HEK293 (cell line): ENCODE data around the gene BBLN.

ENCODE experiments used
- CTCF ChIA-PET: fragments of 350-600 bp; formaldehyde crosslinking; extraction: SDS; loops from one replicate; lab custom pipeline; 2021; ENCODE audit warnings: antibody characterized with exemption; lab: Yijun Ruan, JAX
- POLR2A ChIA-PET: fragments of 300-600 bp; formaldehyde crosslinking; extraction: SDS; loops from one replicate; lab custom pipeline; 2020; ENCODE audit warnings: antibody characterized with exemption, inconsistent platforms; lab: Yijun Ruan, JAX
- H3K27ac ChIP-seq: fragments of 200-500 bp; sonication (Bioruptor generic); 2 replicates; pipeline ENCODE4 v1.5.1; 2014; ENCODE audit warnings: low read depth, low read length, control low read depth, inconsistent platforms; ENCODE audit errors: extremely low read depth
- H3K36me3 ChIP-seq, 2 experiments: fragments of 200-500 bp in 1 of 2; sonication (Bioruptor generic) in 1 of 2; 1 replicate in 1 of 2; 2 replicates in 1 of 2; pipeline ENCODE4 v1.5.1; 2014 to 2017; ENCODE audit warnings: inconsistent platforms in 2 of 2, low read length in 2 of 2; ENCODE audit not compliant: control insufficient read depth in 2 of 2, insufficient read depth in 1 of 2
- H3K4me1 ChIP-seq: fragments of 200-500 bp; sonication (Bioruptor generic); 2 replicates; pipeline ENCODE4 v1.5.1; 2014; ENCODE audit warnings: mild to moderate bottlenecking, low read length, inconsistent platforms; ENCODE audit not compliant: control insufficient read depth, insufficient read depth
- H3K4me3 ChIP-seq: 2 replicates; pipeline ENCODE4 v1.5.1; 2011; ENCODE audit warnings: low read depth, mild to moderate bottlenecking, control low read depth, low read length, moderate library complexity
- H3K9me3 ChIP-seq: fragments of 200-500 bp; sonication (Bioruptor generic); 2 replicates; pipeline ENCODE4 v1.5.1; 2014; ENCODE audit warnings: low read depth, low read length, inconsistent platforms; ENCODE audit not compliant: control insufficient read depth, insufficient read depth
- IKZF3 ChIP-seq: fragments of 450-650 bp; IDR thresholded peaks from 2 replicates; pipeline ENCODE4 v1.5.0; 2018; ENCODE audit warnings: missing biosample characterization, mild to moderate bottlenecking, missing genetic modification characterization, moderate library complexity
- KLF10 ChIP-seq: fragments of 450-650 bp; IDR thresholded peaks from 2 replicates; pipeline ENCODE4 v1.5.1; 2018; ENCODE audit warnings: missing biosample characterization, mild to moderate bottlenecking, missing genetic modification characterization
- KLF7 ChIP-seq: fragments of 450-650 bp; formaldehyde crosslinking; IDR thresholded peaks from 2 replicates; pipeline ENCODE4 v1.5.1; 2016; ENCODE audit warnings: missing biosample characterization, missing genetic modification characterization, borderline replicate concordance
- MZF1 ChIP-seq: fragments of 450-650 bp; formaldehyde crosslinking; IDR thresholded peaks from 2 replicates; pipeline ENCODE4 v1.5.1; 2017; ENCODE audit warnings: missing biosample characterization, missing genetic modification characterization, borderline replicate concordance
- PRDM1 ChIP-seq: fragments of 450-650 bp; formaldehyde crosslinking; IDR thresholded peaks from 2 replicates; pipeline ENCODE4; 2016; ENCODE audit warnings: missing biosample characterization, missing genetic modification characterization
- WT1 ChIP-seq: fragments of 450-650 bp; formaldehyde crosslinking; IDR thresholded peaks from 2 replicates; pipeline ENCODE4 v1.5.1; 2016; ENCODE audit warnings: missing biosample characterization, missing genetic modification characterization
- ZBTB11 ChIP-seq: fragments of 450-650 bp; formaldehyde crosslinking; conservative IDR thresholded peaks from 2 replicates; pipeline ENCODE4 v1.5.1; 2016; ENCODE audit warnings: low read depth, missing biosample characterization, missing genetic modification characterization
- ZFP69B ChIP-seq: fragments of 450-650 bp; formaldehyde crosslinking; IDR thresholded peaks from 2 replicates; pipeline ENCODE4 v1.5.1; 2016; ENCODE audit warnings: missing biosample characterization, missing genetic modification characterization
- ZNF133 ChIP-seq: fragments of 450-650 bp; formaldehyde crosslinking; IDR thresholded peaks from 2 replicates; pipeline ENCODE4 v1.5.1; 2016; ENCODE audit warnings: missing biosample characterization, missing genetic modification characterization
- ZNF138 ChIP-seq: fragments of 450-650 bp; formaldehyde crosslinking; IDR thresholded peaks from 2 replicates; pipeline ENCODE4 v1.5.1; 2016; ENCODE audit warnings: missing biosample characterization, missing genetic modification characterization, borderline replicate concordance
- ZNF148 ChIP-seq: fragments of 450-650 bp; formaldehyde crosslinking; IDR thresholded peaks from 2 replicates; pipeline ENCODE4 v1.5.0; 2017; ENCODE audit warnings: missing biosample characterization, missing genetic modification characterization, borderline replicate concordance
- ZNF211 ChIP-seq: fragments of 450-650 bp; formaldehyde crosslinking; IDR thresholded peaks from 2 replicates; pipeline ENCODE4 v1.5.1; 2016; ENCODE audit warnings: low read depth, missing biosample characterization, missing genetic modification characterization
- ZNF324 ChIP-seq: fragments of 450-650 bp; formaldehyde crosslinking; IDR thresholded peaks from 2 replicates; pipeline ENCODE4 v1.5.1; 2016; ENCODE audit warnings: missing biosample characterization, missing genetic modification characterization
- ZNF416 ChIP-seq: fragments of 450-650 bp; formaldehyde crosslinking; IDR thresholded peaks from 2 replicates; pipeline ENCODE4 v1.5.1; 2016; ENCODE audit warnings: missing biosample characterization, missing genetic modification characterization
- ZNF639 ChIP-seq: fragments of 450-650 bp; formaldehyde crosslinking; IDR thresholded peaks from 2 replicates; pipeline ENCODE4 v1.5.1; 2016; ENCODE audit warnings: missing biosample characterization, missing genetic modification characterization
- ZNF677 ChIP-seq: fragments of 450-650 bp; IDR thresholded peaks from 2 replicates; pipeline ENCODE4 v1.5.0; 2018; ENCODE audit warnings: missing biosample characterization, mild to moderate bottlenecking, missing genetic modification characterization, moderate library complexity
- ZSCAN23 ChIP-seq: fragments of 450-650 bp; formaldehyde crosslinking; IDR thresholded peaks from 2 replicates; pipeline ENCODE4 v1.5.1; 2016; ENCODE audit warnings: missing biosample characterization, missing genetic modification characterization
- ZSCAN30 ChIP-seq: fragments of 450-650 bp; IDR thresholded peaks from 2 replicates; pipeline ENCODE4 v1.5.1; 2018; ENCODE audit warnings: missing biosample characterization, mild to moderate bottlenecking, missing genetic modification characterization, moderate library complexity

BBLN gene

GRCh38 chr9:128150594-128151308 lies 9.3 kb upstream of the BBLN start:
- Histone ChIP-seq H3K36me3 (no peaks in the 10 kb centered on the region), H3K9me3 (no peaks in the 10 kb centered on the region), H3K27ac (no peak overlapping the region), H3K4me1 (no peaks in the 10 kb centered on the region), H3K4me3 (no peak overlapping the region)
- CTCF ChIA-PET = interaction anchor here (0.6 to 2.2 kb wide), 16 partner anchors 8 to 1962 kb away, joined by 3 to 9 read pairs (median 3); partner anchors contain the start of genes CERCAM and DNM1
- POLR2A ChIA-PET = interaction anchor here (0.6 to 2.4 kb wide), 3 partner anchors 9 to 236 kb away, joined by 3 to 9 read pairs (median 4); partner anchors contain the start of gene BBLN
- TF ChIP-seq ZNF211 = no peak
- no peak for TF ChIP-seq ZNF416 (tag by site-specific recombination)
- no peak for TF ChIP-seq ZNF133 (tag by site-specific recombination)
- TF ChIP-seq MZF1 = no peak
- no peak for TF ChIP-seq ZSCAN23 (tag by site-specific recombination)

GRCh38 chr9:128151309-128152132 lies 8.5 kb upstream of the BBLN start:
- POLR2A ChIA-PET = interaction anchor here (1.1 to 2.4 kb wide), 2 partner anchors 8 to 10 kb away, joined by 3 to 9 read pairs; partner anchors contain the start of gene BBLN

More at GRCh38 chr9:128151309-128152132, 8.5 kb upstream of the BBLN start:
- H3K9me3 ChIP-seq = no peaks in the 10 kb centered on the region
- H3K4me1 ChIP-seq = no peaks in the 10 kb centered on the region
- TF ChIP-seq ZBTB11 = no peak
- TF ChIP-seq ZSCAN30 (tag by site-specific recombination) = no peak
- TF ChIP-seq ZNF677 (tag by site-specific recombination) = no peak
- TF ChIP-seq KLF10 = no peak
- TF ChIP-seq ZNF324 (tag by site-specific recombination) = no peak
- no peak for TF ChIP-seq ZNF138
- no peak for TF ChIP-seq ZFP69B
- no peak for TF ChIP-seq PRDM1 (tag by site-specific recombination)
- TF ChIP-seq ZNF639 (tag by site-specific recombination) = no peak
- TF ChIP-seq ZNF148 (tag by site-specific recombination) = no peak
- TF ChIP-seq KLF7 = no peak
- TF ChIP-seq WT1 (tag by site-specific recombination) = no peak
- no peak for TF ChIP-seq IKZF3 (tag by site-specific recombination)
- TF ChIP-seq MZF1 = no peak
- no peaks in the 10 kb centered on the region for H3K36me3 ChIP-seq
- H3K27ac ChIP-seq = no peak overlapping the region
- CTCF ChIA-PET = interaction anchor here (0.5 to 2.2 kb wide), 11 partner anchors 7 to 1963 kb away, joined by 3 to 9 read pairs (median 3); no protein-coding TSS in a partner anchor
- H3K4me3 ChIP-seq = no peak overlapping the region
